ENCODE results near the gene TAS2R4. TPM values are rescaled to one million over a fixed set of nuclear protein-coding genes. Genes with fewer than 3 reads are reported as not detected.
"Not testable (repeated sequence)": the region's sequence is repeated elsewhere in the genome, so short reads cannot be mapped to it uniquely, and the experiment has no call there.

TAS2R4 gene
- total RNA-seq, 1 experiment from 2014 or later: 1.2 TPM

DNA sequence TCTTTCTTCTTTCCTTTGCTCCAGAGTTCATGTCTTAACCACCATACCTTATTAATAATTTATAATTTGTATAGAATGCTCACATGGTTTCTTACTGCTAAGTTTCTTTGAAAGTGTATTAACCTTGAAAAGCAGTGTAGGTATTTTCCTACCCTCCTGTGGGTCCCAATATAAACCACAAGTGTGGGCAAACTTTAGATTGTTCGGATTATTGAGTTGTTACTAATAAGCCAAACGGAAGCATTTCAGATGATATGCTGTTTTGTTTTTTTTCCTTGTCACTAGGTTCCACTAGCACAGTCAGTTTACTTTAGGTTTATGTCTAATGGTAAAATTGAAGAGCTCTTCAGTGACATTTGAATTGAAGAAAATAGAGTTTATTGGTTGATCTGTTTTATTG lies 28.1 kb upstream of the TAS2R4 start:
- CTCF ChIA-PET: interaction anchor here (1.2 kb wide), 1 partner anchor 10 kb away, joined by 6 read pairs; the partner anchor contains the start of gene SSBP1

DNA sequence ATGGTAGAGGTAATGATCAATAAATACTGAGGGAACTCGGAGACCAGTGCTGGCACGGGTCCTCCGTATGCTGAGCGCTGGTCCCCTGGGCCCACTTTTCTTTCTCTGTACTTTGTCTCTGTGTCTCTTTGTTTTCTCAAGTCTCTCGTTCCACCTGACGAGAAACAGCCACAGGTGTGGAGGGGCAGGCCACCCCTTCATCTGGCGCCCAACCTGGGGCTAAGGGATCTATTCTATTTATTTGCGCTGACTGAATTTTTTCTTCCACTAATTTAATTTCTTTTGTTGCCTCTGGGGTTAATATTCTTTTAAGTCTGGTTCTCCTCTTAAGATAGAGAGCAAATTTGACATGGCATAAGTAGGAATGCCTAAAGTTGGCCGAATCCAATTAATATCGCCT lies 24.6 kb upstream of the TAS2R4 start:
- BruUV-seq (replicated peaks); RAD21 ChIA-PET (ENCODE audit: low non-redundant PET in 1 of 2, low total read pairs in 2 of 2, uncharacterized antibody in 2 of 2, unreplicated experiment in 2 of 2); H4K20me1 ChIP-seq (ENCODE audit: insufficient read depth); H3K9ac ChIP-seq (ENCODE audit: low read length); intact Hi-C loops (cut with micrococcal nuclease); H3K27ac ChIP-seq (ENCODE audit: low read depth, low read length); CTCF ChIA-PET; H3K9me2 ChIP-seq (ENCODE audit: insufficient read depth); H2AFZ ChIP-seq (ENCODE audit: low read depth, low read length, poor library complexity, severe bottlenecking); DNase-seq (ENCODE audit: low read depth, low spot score); H3K4me1 ChIP-seq (ENCODE audit: control insufficient read depth in 1 of 2, insufficient read depth in 2 of 2, low read length in 2 of 2); ATAC-seq; H3K4me3 ChIP-seq (replicated peaks in 1 of 2; ENCODE audit: low read depth in 1 of 2, low read length in 2 of 2); H3K4me2 ChIP-seq (ENCODE audit: low read length); H3K27me3 ChIP-seq (ENCODE audit: insufficient read depth, low read length); POLR2A ChIA-PET: not testable (repeated sequence)
- peaks cover 3 to 12% of the 10 kb centered on the region in 2 experiments; a peak in 2 of 4 replicates for H3K9me3 ChIP-seq (ENCODE audit: control insufficient read depth in 1 of 2, insufficient read depth in 1 of 2, low read depth in 1 of 2, low read length in 2 of 2)
- peaks cover 35% of the 10 kb centered on the region for H3K79me2 ChIP-seq (ENCODE audit: insufficient read depth, low read length)
- peaks cover 51 to 60% of the 10 kb centered on the region in 2 experiments for H3K36me3 ChIP-seq (ENCODE audit: control insufficient read depth in 1 of 2, insufficient read depth in 2 of 2, low read length in 2 of 2)

More for the DNA sequence above, 28.1 kb upstream of the TAS2R4 start:
- peaks cover 3 to 12% of the 10 kb centered on the region in 2 experiments; a peak in 2 of 4 replicates for H3K9me3 ChIP-seq (ENCODE audit: control insufficient read depth in 1 of 2, insufficient read depth in 1 of 2, low read depth in 1 of 2, low read length in 2 of 2)
- POLR2A ChIA-PET: no interaction called here
- RAD21 ChIA-PET (ENCODE audit: low non-redundant PET in 1 of 2, low total read pairs in 2 of 2, uncharacterized antibody in 2 of 2, unreplicated experiment in 2 of 2): no interaction called here
- no peak overlapping the region for H3K27ac ChIP-seq (ENCODE audit: low read depth, low read length)
- H4K20me1 ChIP-seq (ENCODE audit: insufficient read depth): no peaks in the 10 kb centered on the region
- H3K36me3 ChIP-seq (ENCODE audit: control insufficient read depth in 1 of 2, insufficient read depth in 2 of 2, low read length in 2 of 2): peaks cover 74 to 82% of the 10 kb centered on the region in 2 experiments
- no peaks in the 10 kb centered on the region for H3K9me2 ChIP-seq (ENCODE audit: insufficient read depth)
- H2AFZ ChIP-seq (ENCODE audit: low read depth, low read length, poor library complexity, severe bottlenecking): no peak overlapping the region
- H3K27me3 ChIP-seq (ENCODE audit: insufficient read depth, low read length): no peaks in the 10 kb centered on the region
- no peak for TF ChIP-seq CEBPB (IDR thresholded peaks at IDR 0.05; ENCODE audit: low read depth)
- TF ChIP-seq TCF7L2 (IDR thresholded peaks at IDR 0.05; ENCODE audit: borderline replicate concordance, extremely low read depth, insufficient read depth, insufficient read length): no peak
- TF ChIP-seq ELF1 (IDR thresholded peaks at IDR 0.05; ENCODE audit: borderline replicate concordance, low read depth): no peak
- TF ChIP-seq POLR2A (IDR thresholded peaks at IDR 0.05; ENCODE audit: borderline replicate concordance, extremely low read depth, insufficient read depth, insufficient read length): no peak
- no peak for TF ChIP-seq EZH2phosphoT487 (IDR thresholded peaks at IDR 0.05; ENCODE audit: borderline replicate concordance)
- no peak for TF ChIP-seq CBX3 (IDR thresholded peaks at IDR 0.05; ENCODE audit: low read depth)
- TF ChIP-seq RAD21 (IDR thresholded peaks at IDR 0.05; ENCODE audit: low read depth): no peak
- no peak for TF ChIP-seq POLR2AphosphoS5 (IDR thresholded peaks at IDR 0.05; ENCODE audit: low read depth, low read length)
- no peak for TF ChIP-seq JUND (IDR thresholded peaks at IDR 0.05)
- TF ChIP-seq, protein P1, sequence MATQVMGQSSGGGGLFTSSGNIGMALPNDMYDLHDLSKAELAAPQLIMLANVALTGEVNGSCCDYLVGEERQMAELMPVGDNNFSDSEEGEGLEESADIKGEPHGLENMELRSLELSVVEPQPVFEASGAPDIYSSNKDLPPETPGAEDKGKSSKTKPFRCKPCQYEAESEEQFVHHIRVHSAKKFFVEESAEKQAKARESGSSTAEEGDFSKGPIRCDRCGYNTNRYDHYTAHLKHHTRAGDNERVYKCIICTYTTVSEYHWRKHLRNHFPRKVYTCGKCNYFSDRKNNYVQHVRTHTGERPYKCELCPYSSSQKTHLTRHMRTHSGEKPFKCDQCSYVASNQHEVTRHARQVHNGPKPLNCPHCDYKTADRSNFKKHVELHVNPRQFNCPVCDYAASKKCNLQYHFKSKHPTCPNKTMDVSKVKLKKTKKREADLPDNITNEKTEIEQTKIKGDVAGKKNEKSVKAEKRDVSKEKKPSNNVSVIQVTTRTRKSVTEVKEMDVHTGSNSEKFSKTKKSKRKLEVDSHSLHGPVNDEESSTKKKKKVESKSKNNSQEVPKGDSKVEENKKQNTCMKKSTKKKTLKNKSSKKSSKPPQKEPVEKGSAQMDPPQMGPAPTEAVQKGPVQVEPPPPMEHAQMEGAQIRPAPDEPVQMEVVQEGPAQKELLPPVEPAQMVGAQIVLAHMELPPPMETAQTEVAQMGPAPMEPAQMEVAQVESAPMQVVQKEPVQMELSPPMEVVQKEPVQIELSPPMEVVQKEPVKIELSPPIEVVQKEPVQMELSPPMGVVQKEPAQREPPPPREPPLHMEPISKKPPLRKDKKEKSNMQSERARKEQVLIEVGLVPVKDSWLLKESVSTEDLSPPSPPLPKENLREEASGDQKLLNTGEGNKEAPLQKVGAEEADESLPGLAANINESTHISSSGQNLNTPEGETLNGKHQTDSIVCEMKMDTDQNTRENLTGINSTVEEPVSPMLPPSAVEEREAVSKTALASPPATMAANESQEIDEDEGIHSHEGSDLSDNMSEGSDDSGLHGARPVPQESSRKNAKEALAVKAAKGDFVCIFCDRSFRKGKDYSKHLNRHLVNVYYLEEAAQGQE (IDR thresholded peaks at IDR 0.05; ENCODE audit: low read depth): no peak
- TF ChIP-seq, protein P2, sequence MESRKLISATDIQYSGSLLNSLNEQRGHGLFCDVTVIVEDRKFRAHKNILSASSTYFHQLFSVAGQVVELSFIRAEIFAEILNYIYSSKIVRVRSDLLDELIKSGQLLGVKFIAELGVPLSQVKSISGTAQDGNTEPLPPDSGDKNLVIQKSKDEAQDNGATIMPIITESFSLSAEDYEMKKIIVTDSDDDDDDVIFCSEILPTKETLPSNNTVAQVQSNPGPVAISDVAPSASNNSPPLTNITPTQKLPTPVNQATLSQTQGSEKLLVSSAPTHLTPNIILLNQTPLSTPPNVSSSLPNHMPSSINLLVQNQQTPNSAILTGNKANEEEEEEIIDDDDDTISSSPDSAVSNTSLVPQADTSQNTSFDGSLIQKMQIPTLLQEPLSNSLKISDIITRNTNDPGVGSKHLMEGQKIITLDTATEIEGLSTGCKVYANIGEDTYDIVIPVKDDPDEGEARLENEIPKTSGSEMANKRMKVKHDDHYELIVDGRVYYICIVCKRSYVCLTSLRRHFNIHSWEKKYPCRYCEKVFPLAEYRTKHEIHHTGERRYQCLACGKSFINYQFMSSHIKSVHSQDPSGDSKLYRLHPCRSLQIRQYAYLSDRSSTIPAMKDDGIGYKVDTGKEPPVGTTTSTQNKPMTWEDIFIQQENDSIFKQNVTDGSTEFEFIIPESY (IDR thresholded peaks at IDR 0.05; ENCODE audit: extremely low read depth, insufficient replicate concordance, low read length): no peak
- DNase-seq (ENCODE audit: low read depth, low spot score): no peak
- ATAC-seq: no peak
- H3K4me2 ChIP-seq (ENCODE audit: low read length): no peak overlapping the region
- no TSS peak for BruUV-seq (replicated peaks)
- H3K9ac ChIP-seq (ENCODE audit: low read length): no peak overlapping the region
- H3K79me2 ChIP-seq (ENCODE audit: insufficient read depth, low read length): peaks cover 54% of the 10 kb centered on the region
- no peak overlapping the region for H3K4me3 ChIP-seq (replicated peaks in 1 of 2; ENCODE audit: low read depth in 1 of 2, low read length in 2 of 2)
- intact Hi-C loops (cut with micrococcal nuclease): no loop called here
- H3K4me1 ChIP-seq (ENCODE audit: control insufficient read depth in 1 of 2, insufficient read depth in 2 of 2, low read length in 2 of 2): no peaks in the 10 kb centered on the region

Measured in HCT116 (cell line).